ENCODE results near the gene MYOM1.
"Not testable (repeated sequence)": the region's sequence is repeated elsewhere in the genome, so short reads cannot be mapped to it uniquely, and the experiment has no call there.

MYOM1 gene

DNA sequence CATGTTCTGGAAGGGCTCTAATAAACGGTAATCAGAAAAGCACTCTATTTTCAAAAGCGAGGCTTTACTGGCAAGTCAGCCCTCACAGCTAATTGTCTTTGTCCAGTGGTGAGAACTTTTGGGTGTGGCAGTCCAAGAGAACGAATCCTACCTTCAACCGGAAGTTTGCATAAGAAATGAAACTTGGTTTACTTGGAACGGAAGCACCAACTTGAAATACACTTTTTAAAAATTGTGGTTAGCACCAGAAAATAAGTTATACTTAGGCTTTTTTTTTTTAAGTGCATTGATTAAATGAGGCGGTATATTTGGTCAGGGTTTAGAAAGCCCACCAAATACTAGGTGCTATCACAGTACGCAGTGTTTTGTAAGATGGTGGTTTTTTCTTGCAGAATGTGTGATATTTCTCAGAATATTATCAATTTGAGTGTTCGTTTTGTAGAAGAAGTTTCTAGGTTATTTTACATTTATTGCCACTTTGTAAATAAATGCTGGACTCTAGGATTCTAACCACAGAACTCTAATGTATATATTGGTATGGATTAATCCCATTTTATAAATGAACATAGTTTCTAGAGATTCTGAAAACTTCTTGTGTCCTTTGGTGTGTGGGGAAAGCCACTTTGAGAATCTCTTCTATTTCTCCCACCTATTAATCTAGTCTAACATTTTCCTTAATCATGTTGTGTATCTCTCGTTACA, 29.0 kb upstream of the MYOM1 start:
- no peak for DNase-seq

DNA sequence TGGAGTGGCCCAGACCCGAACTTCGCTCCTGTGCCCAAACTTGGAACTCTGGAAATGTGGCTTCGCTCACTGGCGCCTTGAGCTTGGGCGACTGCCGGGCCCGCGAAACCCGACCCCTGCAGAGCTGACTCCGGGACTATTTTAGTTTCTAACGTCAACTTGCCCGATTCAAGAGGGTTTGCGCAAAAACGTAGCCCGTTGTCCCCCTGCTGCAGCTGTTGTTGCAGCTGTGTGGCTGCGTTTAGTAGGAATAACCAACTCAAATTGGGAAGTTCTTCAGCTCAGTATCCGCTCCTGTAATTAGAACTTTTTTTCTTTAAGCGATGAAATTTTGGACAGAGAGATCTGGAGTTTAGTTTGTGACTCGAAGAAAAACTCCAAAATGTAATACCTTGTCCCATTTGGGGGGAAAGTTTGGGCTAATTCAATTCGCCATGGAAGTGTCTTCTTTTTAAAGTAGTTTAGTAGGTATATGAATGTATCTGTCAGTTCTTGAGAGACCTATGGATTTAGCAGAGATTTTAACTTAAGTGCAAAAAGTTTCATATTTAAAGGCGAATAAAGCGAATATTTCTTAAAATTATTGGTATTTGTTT, 28.4 kb upstream of the MYOM1 start:
- peak; percentile 81 for DNase-seq

DNA sequence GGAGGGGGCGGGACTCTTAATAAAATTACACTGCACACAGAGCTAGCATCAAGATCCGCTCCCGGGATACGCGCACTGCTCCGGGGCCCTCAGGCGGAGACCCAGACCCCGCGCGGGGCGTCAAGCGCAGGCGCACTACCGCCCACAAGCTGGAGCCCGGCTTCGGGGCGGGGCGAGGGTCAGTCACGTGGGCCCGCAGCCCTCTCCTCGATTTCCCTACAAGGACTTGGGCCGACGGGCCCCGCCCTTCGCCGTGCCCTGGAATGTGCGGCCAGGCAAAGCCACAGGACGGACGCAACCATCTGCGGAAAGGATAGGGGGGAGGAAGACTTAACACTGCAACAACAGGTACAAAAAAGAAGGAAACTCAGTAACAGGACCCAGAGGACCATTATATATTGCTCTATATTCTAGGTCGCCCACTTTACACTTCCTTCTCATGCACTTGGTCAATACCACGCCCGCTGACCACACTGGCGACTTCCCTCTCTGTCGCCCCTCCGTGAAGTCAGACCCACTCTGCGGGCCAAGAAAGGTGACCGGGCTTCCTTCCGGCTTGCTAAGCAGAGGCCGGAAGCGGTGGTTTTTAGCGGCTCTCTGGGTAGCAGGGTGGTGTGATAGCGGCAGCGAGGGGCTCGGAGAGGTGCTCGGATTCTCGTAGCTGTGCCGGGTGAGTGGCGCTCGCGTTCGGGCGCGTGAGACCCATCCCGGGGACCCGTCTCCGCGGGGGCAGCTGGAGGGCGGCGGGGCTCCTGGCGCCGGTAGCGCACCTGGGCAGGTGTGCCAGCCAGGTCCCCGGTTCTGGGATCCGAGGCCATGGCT, 27.7 kb upstream of the MYOM1 start, which contains the start of gene MYL12A:
TSS of gene MYL12A (plus strand) at position 562 of the 822 bp plus-strand sequence. CDS start 5,447 bp downstream, outside the sequence.
- peak; percentile 98 for DNase-seq

DNA sequence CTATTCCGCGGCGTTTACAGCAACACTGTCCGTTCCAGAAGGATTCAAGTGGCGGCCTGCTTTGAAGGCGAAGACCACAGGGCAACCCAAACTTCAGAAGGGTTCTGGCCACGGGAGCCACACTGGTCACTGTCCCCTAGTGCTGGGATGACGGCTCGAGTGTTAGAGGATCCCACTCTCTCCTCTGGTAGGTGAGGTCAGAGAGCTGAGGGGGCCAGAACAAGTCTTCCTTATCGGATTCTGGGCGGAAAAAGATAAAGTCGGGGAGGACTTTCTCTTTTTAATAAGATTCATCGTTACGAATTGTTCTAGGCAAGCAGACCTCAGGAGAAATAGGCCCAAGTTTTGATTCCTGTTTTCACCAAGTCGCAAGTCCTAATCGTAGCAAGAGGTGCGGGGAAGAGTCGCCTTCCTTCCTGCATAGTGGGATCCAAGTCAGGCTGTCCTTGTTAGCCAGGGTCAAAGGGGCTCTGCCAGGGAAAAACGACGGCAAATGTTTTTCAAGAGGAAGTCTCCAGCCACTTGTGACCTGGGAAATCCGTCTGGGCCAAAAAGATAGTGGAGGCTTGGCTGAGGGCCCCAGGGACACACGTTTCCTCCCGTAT, 27.0 kb upstream of the MYOM1 start:
- DNase-seq: peak; percentile 61

DNA sequence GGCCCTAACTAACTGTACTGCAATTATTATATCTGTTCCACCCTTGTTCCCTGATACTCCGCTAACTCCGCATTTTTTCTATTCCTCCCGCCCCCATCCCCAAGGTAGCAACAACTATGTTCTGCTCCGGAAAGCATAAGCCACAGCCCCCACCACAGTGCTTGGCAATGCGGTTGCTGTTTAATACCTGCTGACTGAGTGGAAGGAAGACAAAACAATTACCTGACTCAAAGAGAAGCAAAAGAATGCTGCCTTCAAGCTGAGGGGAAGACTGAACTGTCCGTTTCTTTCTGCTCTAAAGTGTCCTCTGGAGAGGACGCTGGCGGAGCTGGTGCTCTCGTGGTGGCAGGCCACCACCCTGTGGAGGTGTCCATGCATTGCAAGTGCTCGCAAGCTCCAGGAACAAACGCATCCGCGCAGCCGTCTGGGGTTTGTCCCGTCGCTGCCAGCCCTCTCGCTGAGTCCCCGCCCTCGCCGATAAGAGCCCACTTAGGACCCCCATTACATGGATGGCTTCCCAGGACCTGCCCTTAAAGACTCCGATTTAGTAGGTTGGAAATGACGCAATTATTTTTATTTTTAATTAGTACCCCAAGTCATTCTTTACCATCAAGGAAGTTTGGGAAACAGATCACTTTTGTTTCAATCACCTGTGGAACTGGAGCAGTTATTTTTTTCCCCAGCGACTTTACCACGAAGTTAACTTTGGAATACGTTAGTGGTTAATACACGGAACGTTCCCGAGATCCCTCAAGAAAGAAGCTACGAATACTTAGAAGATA, 26.3 kb upstream of the MYOM1 start:
- DNase-seq: peak; percentile 91

DNA sequence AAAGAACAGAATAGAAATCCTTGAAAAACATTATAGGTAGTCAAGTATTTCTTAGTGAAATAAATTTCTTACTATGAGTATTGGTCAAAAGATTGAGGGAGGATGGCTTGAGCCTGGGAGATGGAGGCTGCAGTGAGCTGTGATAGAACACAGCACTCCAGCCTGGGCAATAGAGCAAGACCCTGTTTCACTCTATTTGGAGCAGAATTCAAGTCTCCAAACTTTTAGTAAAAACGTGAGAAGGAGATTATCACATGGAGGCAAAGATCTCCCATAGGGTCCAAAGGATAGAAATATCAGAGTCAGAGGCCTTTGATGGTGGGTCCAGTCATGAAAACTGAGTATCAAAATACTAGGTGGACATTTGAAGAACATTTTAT, 25.4 kb upstream of the MYOM1 start:
- no peak for DNase-seq

DNA sequence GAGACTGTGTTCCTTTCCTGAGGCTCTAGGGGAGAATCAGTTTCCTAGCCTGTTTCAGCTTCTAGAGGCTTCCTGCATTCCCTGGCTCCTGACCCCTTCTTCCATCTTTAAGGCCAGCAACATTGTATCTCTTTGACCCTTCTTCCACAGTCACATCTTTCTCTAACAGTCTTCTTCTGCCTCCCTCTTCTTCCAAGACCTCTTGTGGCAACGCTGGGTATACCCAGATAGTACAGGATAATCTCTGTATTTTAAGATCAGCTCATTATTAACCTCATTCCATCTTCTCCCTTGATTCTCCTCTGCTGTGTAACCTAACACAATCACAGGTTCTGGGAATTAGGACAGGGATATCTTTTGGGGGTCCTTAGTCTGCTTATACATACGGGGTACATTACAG, 19.0 kb upstream of the MYOM1 start:
- DNase-seq: no peak

DNA sequence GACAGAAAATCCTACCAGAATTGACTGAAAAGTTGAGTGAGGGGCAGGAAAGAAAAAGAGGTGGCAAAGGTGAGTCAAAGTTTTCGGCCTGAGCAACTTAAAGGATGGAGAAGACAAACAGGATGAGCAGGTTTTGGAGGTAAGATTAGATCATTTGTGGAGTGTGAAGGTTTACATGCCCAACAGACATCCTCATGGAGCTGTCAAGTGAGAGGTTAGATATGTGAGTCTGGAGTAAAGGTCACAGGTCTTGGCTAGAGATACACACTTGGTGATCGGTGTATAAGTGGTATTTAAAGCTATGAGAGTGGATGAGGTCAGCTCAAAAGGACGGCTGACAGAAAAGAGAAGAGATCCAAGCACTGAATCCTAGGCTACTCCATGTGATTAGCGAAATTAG, 16.7 kb upstream of the MYOM1 start:
- no peak for DNase-seq

DNA sequence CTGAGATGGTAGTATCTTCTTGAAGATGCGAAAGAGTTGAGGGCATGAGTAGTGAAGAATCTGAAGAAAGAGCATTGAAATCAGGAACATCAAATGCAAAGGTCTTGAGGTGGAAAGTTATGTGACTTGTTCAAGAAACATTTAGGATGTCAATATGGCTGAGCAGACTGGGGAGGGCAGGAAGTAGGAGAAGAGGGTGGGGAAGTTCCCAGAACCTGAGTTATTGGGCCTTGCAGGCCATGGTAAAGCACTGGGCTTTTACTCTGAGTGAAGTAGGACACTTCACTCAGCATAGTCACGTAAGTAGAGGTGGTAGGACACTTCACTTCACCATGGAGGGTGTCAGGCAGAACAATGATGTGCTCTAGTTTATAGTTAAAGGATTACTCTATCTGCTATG, 16.1 kb upstream of the MYOM1 start:
- no peak for DNase-seq

DNA sequence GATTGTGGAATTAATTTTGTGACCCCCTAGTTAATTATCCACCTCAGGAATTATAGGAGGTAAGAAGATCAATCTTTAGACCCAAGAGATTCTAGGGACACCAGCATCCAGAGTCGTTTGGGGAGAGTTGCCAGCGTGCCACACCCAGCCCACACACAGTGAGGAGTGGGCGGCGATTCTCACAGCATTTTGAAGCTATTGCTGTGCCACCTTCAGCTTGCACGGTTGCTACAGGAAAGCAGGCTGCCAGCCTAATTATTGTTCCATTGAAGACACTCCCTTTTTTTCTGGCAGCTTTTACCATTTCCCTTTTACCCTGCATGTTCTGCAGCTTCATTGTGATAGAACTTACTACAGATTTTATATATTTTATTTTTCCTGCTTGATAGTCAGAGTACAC, 14.7 kb upstream of the MYOM1 start:
- DNase-seq: no peak

DNA sequence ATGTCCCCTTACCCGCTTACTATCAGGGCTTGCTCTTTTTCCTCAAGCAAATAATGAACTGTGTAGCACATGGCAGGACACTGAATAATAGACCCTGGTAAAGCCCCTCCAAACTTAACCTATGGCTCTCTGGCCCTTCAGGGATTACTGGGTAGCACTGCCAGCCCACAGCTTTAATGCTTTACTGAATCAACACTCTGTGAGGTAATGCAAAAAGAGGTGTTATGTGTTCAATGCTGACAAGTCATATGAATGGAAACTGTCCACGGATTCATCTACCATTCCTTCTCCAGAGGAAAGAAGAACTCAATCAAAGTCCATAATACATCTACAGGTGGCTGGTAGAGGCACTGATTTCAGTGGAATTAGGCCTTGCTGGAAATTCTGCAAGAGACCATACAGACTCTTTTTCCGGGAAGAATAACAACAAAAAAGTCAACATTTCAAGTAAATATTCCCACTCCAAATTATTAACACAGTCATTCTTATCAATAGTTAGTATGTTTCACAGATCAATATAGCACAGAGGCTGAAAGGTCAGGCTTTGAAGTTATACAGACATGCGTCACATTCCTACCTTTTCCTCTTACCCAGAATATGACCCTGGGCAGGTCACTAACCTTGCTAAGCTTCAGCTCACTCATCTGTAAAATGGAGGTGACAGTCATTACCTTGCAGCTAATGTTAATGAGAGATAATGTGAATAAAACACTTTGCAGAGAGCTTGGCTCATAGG, 13.8 kb upstream of the MYOM1 start:
- no peak for DNase-seq

DNA sequence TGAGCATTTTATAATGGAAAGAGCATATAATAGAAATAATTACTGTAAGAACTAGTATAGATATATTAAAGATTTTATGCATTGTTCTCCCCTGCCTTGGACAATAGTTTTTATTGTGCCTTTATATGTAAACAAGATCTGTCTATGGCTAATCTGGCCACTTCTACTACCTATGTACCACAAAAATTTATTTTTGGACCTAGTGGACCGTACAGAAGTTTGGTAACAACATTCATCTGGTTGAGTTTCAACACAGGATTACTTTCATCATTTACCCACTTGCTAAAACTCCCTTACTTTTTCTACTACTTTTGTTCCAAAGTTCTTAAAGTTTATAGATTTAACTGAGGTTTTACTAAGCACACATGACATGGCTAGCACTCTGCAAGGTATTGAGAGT, 13.2 kb upstream of the MYOM1 start:
- no peak for DNase-seq

DNA sequence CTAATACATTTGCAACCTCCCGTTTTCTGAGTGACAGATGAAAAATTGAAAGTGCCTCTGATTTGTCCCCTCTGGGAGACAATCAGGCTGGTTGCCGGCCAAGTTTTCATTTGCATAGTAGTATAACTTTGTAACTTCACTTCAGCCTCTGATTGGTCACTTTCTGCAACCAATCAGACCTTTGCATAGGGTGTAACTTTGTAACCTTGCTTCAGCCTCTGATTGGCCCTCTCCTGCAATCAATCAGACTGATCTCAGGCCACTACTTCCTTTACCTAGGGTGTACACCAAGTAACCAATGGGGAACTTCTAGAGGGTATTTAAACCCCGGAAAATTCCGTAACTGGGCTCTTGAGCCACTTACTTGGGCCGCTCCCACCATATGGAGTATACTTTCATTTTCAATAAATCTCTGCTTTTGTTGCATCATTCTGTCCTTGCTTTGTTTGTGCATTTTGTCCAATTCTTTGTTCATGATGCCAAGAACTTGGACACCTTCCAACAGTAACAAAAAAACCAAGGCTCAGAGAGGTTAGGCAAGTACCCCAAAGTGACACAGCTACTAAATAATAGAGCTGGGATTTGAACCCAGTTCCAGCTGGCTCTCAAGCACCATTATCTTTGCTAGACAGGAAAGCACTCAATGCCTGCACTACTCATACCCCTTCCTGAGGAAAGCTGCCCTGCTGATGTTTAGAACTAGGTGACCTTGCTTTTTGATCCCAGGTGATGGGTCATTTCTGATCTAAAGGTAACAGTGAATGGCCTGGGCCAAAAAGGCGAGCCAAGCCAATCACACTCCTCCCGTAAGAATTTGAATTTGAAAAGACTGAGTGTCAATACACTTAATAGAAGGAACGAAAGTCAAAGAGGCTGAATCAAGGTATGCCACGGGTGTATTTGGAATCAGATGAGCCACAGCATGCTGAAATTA, 10.9 kb upstream of the MYOM1 start:
- no peak for DNase-seq

DNA sequence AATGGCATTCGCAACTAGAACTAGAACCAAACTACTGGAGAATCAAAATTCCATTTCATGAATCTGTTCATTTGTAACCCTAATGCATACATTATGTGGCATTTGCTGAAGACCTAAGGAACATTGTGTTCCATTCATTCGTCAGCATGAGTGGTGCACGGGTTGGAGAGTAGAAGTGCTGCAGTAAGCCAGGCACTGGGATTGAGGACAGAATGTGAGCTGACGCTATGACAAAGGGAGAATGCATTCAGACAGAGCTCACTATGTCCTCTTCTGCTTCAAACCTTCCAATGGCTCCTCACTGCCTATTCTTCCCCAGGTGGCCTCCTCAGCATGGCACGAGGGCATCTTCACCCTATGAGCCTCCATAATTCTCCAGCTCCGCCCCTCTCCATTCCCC, 6.3 kb upstream of the MYOM1 start:
- DNase-seq: no peak

DNA sequence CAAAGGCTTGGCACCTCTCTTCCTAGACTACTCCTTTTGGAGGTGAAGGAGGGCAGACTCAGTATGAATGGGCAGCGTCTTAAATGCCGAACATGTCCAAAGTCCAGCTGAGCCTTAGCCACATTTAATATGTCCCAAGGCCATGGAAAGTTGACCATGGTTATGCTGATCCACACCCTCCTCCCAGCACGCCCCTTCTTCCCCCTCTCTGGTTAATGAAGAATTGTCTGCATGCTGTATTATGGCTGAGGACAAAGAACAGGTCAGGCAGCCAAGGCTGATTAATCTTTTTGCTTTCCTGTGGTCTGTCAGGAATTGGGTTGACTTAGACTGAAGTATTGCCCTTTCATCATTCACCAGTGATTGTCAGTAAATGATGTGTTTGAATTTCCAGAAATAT, 5.8 kb upstream of the MYOM1 start:
- no peak for DNase-seq

DNA sequence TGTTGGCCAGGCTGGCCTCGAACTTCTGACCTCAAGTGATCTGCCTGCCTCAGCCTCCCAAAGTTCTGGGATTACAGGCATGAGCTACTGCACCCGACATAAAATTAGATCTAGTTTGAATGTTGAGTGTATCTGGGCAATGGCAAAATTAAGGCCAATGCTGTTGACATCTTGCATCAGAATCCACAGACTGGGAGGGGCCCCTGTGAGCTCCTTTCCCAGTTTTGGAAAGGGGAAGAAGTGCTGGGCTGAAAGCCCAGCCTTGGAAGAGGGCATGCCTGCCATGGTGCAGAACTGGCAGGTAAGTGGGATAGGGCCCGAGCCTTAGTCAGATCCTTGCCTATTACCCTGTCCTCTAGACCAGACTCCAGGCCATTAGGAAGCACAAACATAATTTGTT, 4.5 kb upstream of the MYOM1 start:
- no peak for DNase-seq

DNA sequence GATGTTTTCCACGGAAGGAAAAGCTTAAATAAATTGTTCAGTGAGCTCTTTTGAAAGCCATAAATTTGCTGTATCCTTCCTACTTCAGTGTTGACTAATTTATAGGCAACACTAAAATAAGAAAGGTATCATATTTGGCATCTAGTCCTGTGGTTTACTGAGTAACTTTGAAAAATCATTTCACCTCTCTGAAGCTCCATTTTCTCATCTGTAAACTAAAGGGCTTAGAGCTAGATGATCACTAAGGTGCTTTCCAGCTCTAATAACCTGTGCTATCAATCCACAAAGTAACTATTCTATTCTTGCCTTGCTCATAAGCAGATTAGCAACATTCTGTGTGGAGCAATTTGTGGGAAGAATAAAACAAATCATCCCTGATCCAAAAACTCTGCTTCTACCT, 3.6 kb upstream of the MYOM1 start:
- no peak for DNase-seq

DNA sequence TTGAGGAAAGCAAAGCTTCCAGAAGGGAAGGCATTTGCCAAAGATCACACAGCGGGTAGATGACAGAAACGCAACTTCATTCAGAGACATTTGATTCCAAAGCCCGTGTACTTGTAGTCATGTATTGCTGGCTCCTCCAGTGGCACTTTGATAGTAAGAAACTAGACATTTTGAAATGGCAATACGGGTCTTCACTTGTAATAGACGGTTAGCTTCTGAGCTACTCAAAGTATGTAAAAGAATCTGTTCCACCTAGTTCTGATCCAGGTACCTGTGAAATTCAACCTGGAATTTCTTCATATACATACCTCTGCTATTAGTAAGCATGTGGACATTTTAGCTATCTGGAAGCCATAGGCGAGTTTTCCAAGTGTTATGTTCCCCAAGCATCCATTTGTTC, 1.7 kb upstream of the MYOM1 start:
- no peak for DNase-seq

DNA sequence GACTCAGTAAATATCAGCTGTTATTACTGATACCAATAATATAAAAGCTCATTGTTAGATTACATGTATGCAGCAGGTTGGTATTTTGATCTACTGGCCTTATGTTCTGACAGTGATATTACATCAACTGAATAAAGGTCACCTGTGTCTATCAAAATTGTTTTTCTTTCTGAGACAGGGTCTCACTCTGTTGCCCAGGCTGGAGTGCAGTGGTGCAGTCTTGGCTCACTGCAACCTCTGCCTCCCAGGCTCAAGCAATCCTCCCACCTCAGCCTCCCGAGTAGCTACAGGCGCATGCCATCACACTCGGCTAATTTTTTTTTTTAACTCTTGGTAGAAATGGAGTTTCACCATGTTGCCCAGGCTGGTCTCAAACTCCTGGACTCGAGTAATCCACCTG, 1.1 kb upstream of the MYOM1 start:
- not testable (repeated sequence) for DNase-seq

DNA sequence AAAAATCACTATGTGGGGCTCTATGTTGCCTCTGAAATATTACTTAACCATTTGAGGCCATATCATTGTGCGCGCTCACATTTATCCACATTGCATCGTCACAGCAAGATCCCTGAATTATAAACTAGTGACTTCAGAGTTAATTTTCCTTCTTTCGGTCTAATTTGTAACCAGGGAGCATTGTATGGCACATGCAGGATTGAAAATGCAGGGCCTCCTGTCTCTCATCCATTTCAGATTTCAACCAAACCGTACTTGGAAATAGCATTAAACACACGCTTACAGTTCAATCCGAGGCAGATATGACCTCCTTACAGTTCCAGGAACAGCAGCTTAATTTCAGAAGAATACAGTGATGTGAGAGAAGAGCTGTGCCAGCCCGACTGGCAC, 532 bp downstream of the MYOM1 start:
- no peak for DNase-seq

DNA sequence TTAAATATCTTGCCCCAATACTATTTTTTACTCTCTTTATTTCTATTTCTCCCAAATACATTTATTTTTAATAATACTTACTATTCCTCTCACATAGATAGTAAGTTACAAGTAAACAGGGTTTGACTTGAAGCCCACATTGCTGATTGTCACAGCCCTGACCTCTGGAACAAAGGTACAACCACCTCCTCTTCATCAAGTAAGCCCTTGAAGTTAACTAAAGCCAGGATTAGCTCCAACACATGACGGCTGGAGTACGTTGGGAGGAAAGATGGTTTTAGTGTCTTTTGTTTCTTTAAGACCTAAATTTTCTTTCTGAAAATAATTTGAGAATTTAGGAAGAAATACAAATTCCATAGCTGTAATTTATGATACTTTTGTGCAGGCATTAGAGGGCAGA, 949 bp downstream of the MYOM1 start:
- DNase-seq: no peak
